Epidermal melanocyte (primary cell): ENCODE measurements around the gene ETV3.

ENCODE experiments used
- DNase-seq: peaks from one replicate; pipeline ENCODE4 v3.0.0; 2011; ENCODE audit warnings: low spot score; ENCODE audit not compliant: insufficient read length

Gene ETV3

GRCh38 chr1:157140063-157140588, 1.9 kb upstream of the ETV3 start:
- no peak for DNase-seq

DNA sequence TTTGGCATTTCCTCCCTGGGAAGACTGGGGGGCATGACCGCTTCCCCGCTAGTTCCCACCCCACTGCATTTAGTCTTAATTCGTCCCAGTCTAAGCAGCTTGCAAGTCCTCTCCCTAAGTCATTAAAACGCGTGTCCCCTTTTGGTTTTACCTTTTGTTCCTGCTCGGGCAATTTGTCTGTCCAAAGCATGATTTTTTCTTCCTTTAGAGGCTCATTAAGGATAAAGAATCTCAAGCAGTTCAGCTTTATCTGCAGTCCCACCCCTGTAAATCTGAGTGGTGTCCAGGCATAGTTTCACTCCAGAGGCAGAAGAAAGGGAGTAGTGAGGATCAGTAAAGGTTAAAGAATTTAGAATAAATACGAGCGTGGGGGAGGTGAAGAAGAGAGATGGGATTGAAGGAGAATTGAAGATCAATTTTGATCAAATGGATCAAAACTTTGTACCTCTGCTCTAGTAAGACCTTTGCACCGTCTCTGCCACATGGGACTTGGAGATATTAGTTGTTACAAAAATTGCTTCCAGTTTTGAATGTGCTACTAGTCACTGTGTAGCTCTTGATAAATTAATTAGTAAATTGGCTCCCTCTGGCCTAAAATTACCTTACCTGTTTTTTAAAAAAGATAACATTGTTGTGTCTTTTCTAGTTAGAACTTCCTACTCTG, 989 bp upstream of the ETV3 start:
- no peak for DNase-seq

- no peak for DNase-seq
Observed at GRCh38 chr1:157137408-157138219, 581 bp downstream of the ETV3 start.

- DNase-seq, result no peak
Observed at GRCh38 chr1:157137046-157137407, 1.2 kb downstream of the ETV3 start.

GRCh38 chr1:157136133-157136532, 2.1 kb downstream of the ETV3 start:
- DNase-seq, result no peak

DNA sequence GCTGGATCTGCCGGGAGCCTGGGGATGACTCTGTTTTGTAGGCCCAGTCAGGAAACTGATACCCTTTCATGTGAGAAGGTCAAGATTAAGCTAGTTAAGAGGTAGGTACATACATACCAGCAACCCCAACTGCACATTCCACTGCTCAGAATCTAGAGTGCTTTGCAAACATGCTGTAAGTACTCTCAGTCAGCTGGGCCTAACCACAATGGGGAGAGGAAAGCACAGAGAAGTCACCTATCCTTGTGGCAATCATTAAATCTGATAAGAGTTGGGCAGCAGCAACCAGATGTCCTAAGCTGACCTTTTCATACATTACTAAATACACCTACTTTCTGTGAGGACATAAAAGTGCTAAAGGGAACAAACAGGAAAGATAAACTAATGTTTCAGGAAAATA, 2.5 kb downstream of the ETV3 start:
- no peak for DNase-seq

DNA sequence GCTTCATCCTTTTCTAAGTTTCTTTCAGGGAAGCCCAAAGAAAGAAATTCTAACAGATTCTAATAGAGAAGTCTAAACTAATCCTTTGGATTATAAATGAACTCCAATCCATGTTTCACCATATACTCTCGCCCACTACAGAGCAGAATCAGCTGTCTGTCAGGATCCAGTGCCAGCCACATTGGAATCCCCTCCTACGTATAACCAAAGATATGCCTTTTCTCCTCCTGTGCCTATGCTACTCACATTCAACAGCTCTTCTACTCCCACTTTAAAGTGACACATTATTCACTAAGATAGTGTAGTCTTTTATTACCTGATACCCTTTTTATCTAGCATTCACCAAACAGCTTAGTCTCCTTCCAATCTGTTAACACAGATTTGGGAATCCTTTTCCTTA, 3.1 kb downstream of the ETV3 start:
- no peak for DNase-seq

- no peak for DNase-seq
Observed at GRCh38 chr1:157134442-157134841, 3.8 kb downstream of the ETV3 start.

DNA sequence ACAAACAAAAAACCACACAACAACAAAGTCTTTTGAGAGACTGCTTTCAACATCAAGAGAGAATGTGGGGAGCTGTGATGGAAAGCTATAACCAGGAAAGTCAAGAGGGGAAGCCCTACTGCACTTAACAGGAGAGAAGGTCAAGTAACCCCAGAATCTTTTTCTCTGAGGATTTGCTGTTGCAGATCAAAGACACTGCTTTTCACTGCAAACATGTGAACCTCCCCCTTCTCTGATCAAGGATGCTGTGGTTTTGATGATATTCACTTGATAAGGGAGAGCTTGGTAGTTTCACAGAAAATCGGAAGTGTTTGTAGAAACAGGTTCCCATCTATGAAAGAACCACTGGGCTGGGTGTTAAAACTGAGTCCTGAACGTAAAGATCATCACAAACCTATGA, 4.8 kb downstream of the ETV3 start:
- DNase-seq, result no peak

- DNase-seq, result no peak
Observed at GRCh38 chr1:157132616-157133167, 5.5 kb downstream of the ETV3 start.

DNA sequence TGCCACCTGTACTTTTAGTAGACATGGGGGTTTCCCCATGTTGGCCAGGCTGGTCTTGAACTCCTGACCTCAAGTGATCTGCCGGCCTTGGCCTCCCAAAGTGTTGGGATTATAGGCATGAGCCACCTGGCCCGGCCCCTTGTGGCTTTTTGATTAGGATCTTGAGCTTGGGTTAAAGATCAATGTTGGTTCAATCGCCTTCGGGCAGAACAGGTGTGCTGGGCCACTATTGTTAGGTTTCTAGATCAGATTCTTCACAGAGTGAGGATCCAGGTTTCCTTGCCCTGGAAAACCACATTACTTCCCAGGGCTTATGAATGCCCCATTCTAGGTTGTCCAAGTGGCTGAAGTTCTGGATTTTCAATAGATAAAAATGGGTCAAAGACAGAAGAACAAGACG, 6.1 kb downstream of the ETV3 start:
- no peak for DNase-seq

GRCh38 chr1:157131281-157131680, 6.9 kb downstream of the ETV3 start:
- no peak for DNase-seq

DNA sequence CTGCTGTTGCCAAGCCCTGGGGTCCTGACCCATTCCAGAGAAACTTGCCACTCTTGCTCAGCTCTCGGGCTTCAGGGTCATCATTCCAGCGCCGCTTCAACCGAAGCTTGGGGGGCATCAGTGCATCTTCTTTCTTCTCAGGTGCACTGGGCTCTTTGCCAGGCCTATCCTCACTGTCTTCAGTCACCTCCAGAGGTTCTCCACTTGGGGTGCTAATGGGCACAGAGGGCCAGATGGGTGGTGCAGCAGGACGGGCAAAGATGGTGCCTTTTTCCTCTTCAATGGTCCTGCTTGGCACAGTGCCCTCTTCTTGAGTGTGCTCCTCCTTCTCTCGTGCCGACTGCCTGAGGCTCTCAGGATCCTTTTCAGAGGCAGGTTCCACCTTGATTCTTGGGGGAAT, 13.3 kb downstream of the ETV3 start:
- no peak for DNase-seq

- DNase-seq, result no peak
Observed at GRCh38 chr1:157119448-157119847, 18.7 kb downstream of the ETV3 start.

GRCh38 chr1:157119008-157119407, 19.2 kb downstream of the ETV3 start:
- no peak for DNase-seq

DNA sequence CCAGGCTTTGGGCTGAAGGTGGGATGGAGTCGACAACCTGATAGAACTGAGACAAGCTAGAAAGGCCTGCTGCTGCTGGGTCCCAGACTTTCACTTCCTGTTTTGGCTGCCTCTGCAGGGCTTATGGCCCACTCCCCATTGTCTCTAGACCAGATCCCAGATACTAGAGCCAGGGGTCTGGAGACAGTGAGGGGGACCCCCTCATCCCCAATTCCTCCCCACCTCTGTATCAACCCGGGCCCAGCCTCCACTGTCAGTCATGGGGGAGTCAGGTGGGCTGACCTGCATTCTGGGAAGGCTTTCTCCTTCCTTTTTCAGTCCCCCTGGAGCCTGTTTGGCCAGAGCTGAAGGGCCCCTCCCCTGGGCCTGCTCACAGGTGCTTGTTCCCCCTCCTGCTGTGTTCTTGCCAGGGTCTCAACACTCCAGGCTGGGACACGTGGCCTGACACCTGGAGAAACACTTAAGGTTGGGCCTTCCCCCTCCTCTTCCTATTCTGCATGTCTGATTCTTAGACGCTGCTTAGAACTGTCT, 20.6 kb downstream of the ETV3 start:
- DNase-seq, result no peak

- no peak for DNase-seq
Observed at GRCh38 chr1:157116737-157117103, 21.5 kb downstream of the ETV3 start.

DNA sequence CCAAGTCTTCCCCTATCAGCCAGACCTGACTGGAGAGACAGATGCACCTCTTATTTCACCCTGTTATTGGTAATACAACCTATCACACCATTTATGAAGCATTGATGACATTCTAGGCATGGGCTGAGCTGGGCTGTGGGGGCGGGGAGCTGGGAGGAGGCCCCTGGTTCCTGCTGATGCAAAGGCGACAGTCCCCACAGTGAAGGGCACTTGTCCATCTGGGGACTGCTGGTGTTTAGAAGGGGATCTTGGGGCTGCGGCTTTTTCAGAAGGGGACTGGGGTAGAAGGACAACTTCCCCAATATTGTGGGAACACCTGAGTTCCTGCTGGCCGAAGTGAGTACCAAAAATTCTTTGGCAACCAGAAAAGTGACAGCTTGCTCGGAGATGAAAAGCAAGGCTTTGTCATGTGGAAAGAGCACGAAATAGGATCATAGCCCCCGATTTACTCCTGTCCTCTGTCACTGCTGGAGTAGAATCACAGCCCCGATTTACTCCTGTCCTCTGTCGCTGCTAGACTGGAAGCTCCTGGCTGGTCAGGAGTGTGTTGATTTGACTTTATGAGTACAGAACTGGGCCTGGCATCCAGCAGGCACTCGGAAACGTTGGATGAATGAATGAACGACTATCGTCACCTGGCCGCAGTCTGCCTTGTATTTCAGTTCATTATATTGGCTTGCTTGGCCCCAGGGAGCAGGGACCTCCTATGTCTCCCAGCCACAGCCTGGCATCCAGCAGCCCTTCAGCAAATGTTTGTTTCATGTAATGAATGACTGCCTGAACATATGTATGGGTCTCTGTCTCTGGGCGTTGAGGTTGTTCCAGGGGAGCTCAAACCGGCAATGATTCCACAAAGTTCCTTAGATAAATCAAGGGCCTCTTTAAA, 22.1 kb downstream of the ETV3 start:
- no peak for DNase-seq

DNA sequence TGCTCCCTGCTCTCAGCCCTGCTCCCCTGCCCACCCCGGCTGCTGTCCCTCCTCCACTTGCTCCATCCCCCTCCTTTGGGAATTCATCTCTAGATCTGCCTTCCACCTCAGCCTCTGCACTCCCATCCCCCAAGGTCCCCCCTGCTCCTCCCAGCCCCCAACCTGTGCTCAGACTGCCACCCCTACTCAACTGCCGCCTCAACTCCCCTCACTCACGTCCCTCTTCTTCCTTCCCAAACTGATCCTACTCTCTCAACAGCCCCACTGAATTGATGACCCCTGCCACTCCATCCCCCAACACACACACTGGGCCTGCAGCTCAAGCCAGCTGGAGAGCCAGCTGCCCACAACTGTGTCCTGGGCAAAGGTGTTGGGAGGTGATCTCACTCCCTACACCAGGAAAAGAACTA, 22.8 kb downstream of the ETV3 start:
- DNase-seq, result no peak

DNA sequence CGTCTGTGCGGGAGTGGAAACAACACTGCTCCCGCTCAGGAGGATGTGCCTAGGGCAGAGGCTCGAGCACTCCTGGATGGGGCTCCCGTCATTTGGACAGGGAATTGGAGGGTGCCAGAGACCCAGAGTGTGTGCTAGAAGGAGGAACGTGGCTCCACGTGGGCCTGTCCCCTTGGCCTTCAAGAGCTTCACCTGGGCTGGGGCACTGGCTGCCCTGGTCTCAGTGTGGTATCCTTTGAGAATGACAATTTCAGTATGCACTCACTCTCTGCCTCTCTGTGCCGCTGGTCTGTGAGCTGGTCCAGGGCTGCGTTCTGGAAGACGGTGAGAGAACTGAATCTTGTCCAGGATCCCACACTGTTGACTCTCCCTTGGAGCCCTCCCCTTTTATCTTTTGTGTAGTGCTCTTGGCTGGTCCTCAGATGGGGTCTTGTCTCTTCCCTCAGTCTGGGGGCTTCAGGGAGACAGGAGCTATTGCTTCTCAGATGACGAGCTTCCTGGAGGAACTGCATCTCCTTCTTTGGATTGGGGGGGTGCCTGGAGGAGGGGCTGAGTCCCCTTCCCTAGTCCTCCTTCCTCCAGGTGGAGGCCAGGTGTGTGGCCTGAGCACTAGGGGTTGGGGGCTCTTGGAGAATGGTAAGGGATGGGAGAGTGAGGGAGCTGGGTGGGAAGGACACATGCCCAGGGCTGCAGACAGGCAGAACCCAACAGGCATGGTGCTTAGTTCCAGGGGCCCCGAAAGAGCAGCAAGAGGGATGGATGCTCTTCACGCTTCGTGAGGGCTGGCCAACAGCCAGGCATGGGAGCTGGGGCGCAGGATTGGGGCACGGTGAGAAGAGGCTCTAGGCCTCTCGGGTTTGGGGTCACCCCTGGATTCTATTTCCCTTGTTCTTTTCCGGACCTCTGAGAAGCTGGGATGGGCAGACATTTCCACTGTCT, 23.7 kb downstream of the ETV3 start:
- no peak for DNase-seq
